Upper lobe of right lung (tissue), 1 donor: Measurements from ENCODE around the gene OTUD5. TPM values are rescaled to one million over a fixed set of nuclear protein-coding genes. Genes with fewer than 3 reads are reported as not detected.
"Not testable (repeated sequence)": the region's sequence is repeated elsewhere in the genome, so short reads cannot be mapped to it uniquely, and the experiment has no call there.

Experiments used
- ATAC-seq: fragments of 200-7000 bp; cut with Tn5 transposase; one replicate; pipeline ENCODE4 v1.9.1; 2020; ENCODE audit warnings: mild to moderate bottlenecking, moderate library complexity
- DNase-seq: peaks from one replicate; pipeline ENCODE4 v3.0.0-alpha.2; 2020
- H3K27ac ChIP-seq: fragments of 200-600 bp; one replicate; pipeline ENCODE4 v1.8.0; 2022
- H3K27me3 ChIP-seq: fragments of 200-600 bp; one replicate; pipeline ENCODE4 v1.8.0; 2022; ENCODE audit warnings: mild to moderate bottlenecking
- H3K36me3 ChIP-seq: fragments of 200-600 bp; one replicate; pipeline ENCODE4 v1.8.0; 2022
- H3K4me1 ChIP-seq: fragments of 200-600 bp; one replicate; pipeline ENCODE4 v1.8.0; 2022
- H3K4me3 ChIP-seq: fragments of 200-600 bp; one replicate; pipeline ENCODE4 v1.8.0; 2022; ENCODE audit warnings: mild to moderate bottlenecking
- H3K9me3 ChIP-seq: fragments of 200-600 bp; one replicate; pipeline ENCODE4 v1.8.0; 2022
- CTCF ChIP-seq: fragments of 200-600 bp; IDR thresholded peaks from one replicate; pipeline ENCODE4 v1.8.0; 2022; ENCODE audit warnings: antibody characterized with exemption
- intact Hi-C: fragments of 100-400 bp; cut with DNase I; formaldehyde crosslinking; loops from one replicate; pipeline ENCODE4 v1.11.0; 2022
- total RNA-seq: library from RNA; stranded (reverse); fragmentation: NEBNext Ultra II Directional; extraction: Animal tissue kit (Norgen Biotek cat#: 25700); gene quantifications from one replicate; pipeline ENCODE4 v1.2.1, GENCODE V29; 2021
- donor health status: DM: no; HTN: yes; CAD: no; lungs with severe emphysema.

OTUD5 gene
- total RNA-seq, 1 donor from 2014 or later, result 42.6 TPM

- ATAC-seq (no peak), DNase-seq (no peak)
- H3K4me1 ChIP-seq, result no peaks in the 10 kb centered on the region
- H3K36me3 ChIP-seq, result peaks cover 17% of the 10 kb centered on the region
- H3K4me3 ChIP-seq, result no peak overlapping the region
- no peaks in the 10 kb centered on the region for H3K9me3 ChIP-seq
- intact Hi-C loops, result no loop called here
- H3K27me3 ChIP-seq, result no peaks in the 10 kb centered on the region
- no peak overlapping the region for H3K27ac ChIP-seq
- no peak for TF ChIP-seq CTCF
Measured at GRCh38 chrX:48989483-48989882, 32.1 kb upstream of the OTUD5 start.

GRCh38 chrX:48983896-48984295 lies 26.5 kb upstream of the OTUD5 start:
- ATAC-seq, result no peak
- intact Hi-C loops, result no loop called here
- H3K36me3 ChIP-seq, result peaks cover 48% of the 10 kb centered on the region

GRCh38 chrX:48983081-48983480 lies 25.7 kb upstream of the OTUD5 start:
- intact Hi-C loops, result no loop called here
- no peak for DNase-seq
- no peak overlapping the region for H3K4me3 ChIP-seq
- H3K9me3 ChIP-seq, result no peaks in the 10 kb centered on the region
- peaks cover 54% of the 10 kb centered on the region for H3K36me3 ChIP-seq
- H3K27ac ChIP-seq, result no peak overlapping the region
- no peak for ATAC-seq
- no peaks in the 10 kb centered on the region for H3K27me3 ChIP-seq
- TF ChIP-seq CTCF, result no peak
- H3K4me1 ChIP-seq, result no peaks in the 10 kb centered on the region

More at GRCh38 chrX:48983896-48984295, 26.5 kb upstream of the OTUD5 start:
- DNase-seq, result no peak
- TF ChIP-seq CTCF, result no peak
- H3K9me3 ChIP-seq, result no peaks in the 10 kb centered on the region
- no peaks in the 10 kb centered on the region for H3K27me3 ChIP-seq
- H3K4me1 ChIP-seq, result no peaks in the 10 kb centered on the region
- no peak overlapping the region for H3K27ac ChIP-seq
- no peak overlapping the region for H3K4me3 ChIP-seq

- no peak for TF ChIP-seq CTCF
- DNase-seq, result no peak
- H3K27me3 ChIP-seq, result no peaks in the 10 kb centered on the region
- no peak overlapping the region for H3K4me3 ChIP-seq
- H3K27ac ChIP-seq, result no peak overlapping the region
- H3K9me3 ChIP-seq, result no peaks in the 10 kb centered on the region
- peaks cover 57% of the 10 kb centered on the region for H3K36me3 ChIP-seq
- ATAC-seq, result no peak
- H3K4me1 ChIP-seq, result no peaks in the 10 kb centered on the region
- intact Hi-C loops, result no loop called here
Measured at GRCh38 chrX:48981178-48981577, 23.8 kb upstream of the OTUD5 start.

- H3K4me1 ChIP-seq, H3K27ac ChIP-seq, H3K27me3 ChIP-seq, DNase-seq, intact Hi-C loops, ATAC-seq, H3K9me3 ChIP-seq, H3K4me3 ChIP-seq: not testable (repeated sequence)
- peaks cover 56% of the 10 kb centered on the region for H3K36me3 ChIP-seq
Measured at GRCh38 chrX:48980341-48980740, 22.9 kb upstream of the OTUD5 start.

GRCh38 chrX:48978226-48978625 lies 20.8 kb upstream of the OTUD5 start:
- DNase-seq (no peak), ATAC-seq (no peak)
- intact Hi-C loops, result no loop called here
- Histone ChIP-seq H3K9me3 (no peaks in the 10 kb centered on the region), H3K4me3 (no peak overlapping the region), H3K36me3 (peaks cover 38% of the 10 kb centered on the region), H3K27me3 (no peaks in the 10 kb centered on the region), H3K27ac (no peak overlapping the region), H3K4me1 (no peaks in the 10 kb centered on the region)
- TF ChIP-seq CTCF, result no peak
